Bronchial epithelial cell (primary cell): ENCODE data around the gene HOXA3. TPM values are rescaled to one million over a fixed set of nuclear protein-coding genes. Genes with fewer than 3 reads are reported as not detected.

ENCODE experiments used
- DNase-seq: peaks from one replicate; pipeline ENCODE4 v3.0.0-alpha.2; 2010; ENCODE audit warnings: low read depth
- FAIRE-seq: peaks from 2 replicates; lab custom pipeline; 2011; peaks lifted over from hg19 to GRCh38; lab: Jason Lieb, UNC
- H3K27me3 ChIP-seq: 2 replicates; pipeline ENCODE4 v1.5.1; 2011; ENCODE audit warnings: low read length; ENCODE audit not compliant: control insufficient read depth, insufficient read depth
- H3K36me3 ChIP-seq: 2 replicates; pipeline ENCODE4 v1.5.1; 2011; ENCODE audit warnings: low read length; ENCODE audit not compliant: control insufficient read depth, insufficient read depth
- H3K4me3 ChIP-seq: 2 replicates; pipeline ENCODE4 v1.5.1; 2011; ENCODE audit warnings: mild to moderate bottlenecking, low read depth, low read length, control low read depth
- CTCF ChIP-seq: IDR thresholded peaks from 2 replicates; pipeline ENCODE4 v1.5.1; 2011; ENCODE audit warnings: mild to moderate bottlenecking, moderate library complexity, low read length, control low read depth, inconsistent platforms; ENCODE audit not compliant: insufficient read depth, severe bottlenecking
- total RNA-seq: library from RNA; depleted of rRNA; stranded (reverse); fragments of >200 nt; gene quantifications from 2 replicates; pipeline ENCODE4 v1.2.1, GENCODE V29; 2014

Gene HOXA3
- total RNA-seq, 1 donor from 2014 or later: not detected

DNA sequence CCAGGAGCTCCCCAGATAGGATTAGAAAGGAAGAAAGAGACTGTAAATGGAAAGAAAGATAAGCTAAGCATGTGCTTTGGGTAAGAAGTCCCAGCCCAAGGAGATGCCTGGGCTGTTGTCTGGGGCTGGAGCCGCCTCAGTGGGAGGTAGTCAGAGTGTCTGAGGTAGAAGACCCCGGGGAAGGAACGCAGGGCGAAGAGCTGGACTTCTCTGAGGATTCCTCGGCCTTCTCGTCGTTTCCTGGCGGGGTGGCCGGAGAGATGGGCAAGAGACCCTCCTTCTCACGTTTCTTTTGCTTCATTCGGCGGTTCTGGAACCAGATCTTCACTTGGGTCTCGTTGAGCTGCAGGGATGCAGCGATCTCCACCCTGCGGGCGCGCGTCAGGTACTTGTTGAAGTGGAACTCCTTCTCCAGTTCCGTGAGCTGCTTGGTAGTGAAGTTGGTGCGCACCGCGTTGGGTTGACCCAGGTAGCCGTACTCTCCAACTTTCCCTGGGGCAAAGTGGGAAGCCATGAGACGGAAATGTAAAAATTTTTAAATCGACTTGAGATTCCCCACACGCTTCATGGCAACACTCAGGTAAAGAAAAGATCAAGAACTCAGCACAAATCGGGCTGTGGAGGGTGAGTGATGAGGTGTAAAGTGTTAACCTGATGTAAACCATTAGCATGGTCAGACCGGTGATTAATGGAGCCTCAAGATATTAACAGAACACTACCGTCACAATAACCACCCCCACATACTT lies 57.9 kb downstream of the HOXA3 start:
- no peaks in the 10 kb centered on the region for H3K36me3 ChIP-seq
- H3K4me3 ChIP-seq: no peak overlapping the region
- no peak for TF ChIP-seq CTCF
- no peak for DNase-seq
- FAIRE-seq: no peak
- peaks cover 33% of the 10 kb centered on the region for H3K27me3 ChIP-seq

DNA sequence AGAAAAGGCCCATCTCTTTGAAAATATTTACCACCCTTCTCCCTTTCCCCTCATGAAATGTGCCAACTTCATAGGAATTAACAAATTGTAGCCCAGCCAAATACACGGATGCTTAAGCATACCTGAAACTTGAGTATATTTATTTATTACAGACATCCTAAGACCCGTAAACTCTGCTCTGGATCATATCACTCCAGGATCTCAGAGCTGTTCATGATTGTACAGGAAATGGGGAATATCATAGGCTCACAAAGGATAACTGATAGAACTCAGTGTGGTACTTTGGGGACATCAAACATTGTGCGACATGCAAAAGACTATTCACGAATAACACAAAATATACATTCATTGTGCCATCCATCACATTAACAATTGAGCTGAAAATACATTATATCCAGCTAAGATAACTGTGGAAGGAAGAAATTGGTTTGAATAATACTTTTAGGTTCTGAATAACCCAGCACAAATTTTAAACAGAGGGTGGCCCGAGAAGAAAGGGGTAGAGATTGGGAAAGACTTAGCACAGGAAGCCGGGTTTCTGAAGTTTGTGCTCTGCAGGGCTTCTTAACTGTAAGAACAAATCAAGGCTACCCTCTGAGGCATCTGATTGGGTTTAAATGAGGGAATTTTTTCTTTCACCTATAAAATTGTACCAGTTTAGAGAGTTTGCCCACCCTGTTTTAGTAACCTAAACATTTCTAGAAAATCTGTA lies 59.0 kb downstream of the HOXA3 start:
- Histone ChIP-seq H3K4me3 (no peak overlapping the region), H3K36me3 (no peaks in the 10 kb centered on the region), H3K27me3 (peaks cover 31% of the 10 kb centered on the region)
- no peak for TF ChIP-seq CTCF
- no peak for FAIRE-seq
- no peak for DNase-seq

GRCh38 chr7:27092819-27093110 lies 59.6 kb downstream of the HOXA3 start:
- no peak for DNase-seq
- Histone ChIP-seq H3K27me3 (peaks cover 31% of the 10 kb centered on the region), H3K4me3 (no peak overlapping the region), H3K36me3 (no peaks in the 10 kb centered on the region)
- no peak for FAIRE-seq
- TF ChIP-seq CTCF: no peak

DNA sequence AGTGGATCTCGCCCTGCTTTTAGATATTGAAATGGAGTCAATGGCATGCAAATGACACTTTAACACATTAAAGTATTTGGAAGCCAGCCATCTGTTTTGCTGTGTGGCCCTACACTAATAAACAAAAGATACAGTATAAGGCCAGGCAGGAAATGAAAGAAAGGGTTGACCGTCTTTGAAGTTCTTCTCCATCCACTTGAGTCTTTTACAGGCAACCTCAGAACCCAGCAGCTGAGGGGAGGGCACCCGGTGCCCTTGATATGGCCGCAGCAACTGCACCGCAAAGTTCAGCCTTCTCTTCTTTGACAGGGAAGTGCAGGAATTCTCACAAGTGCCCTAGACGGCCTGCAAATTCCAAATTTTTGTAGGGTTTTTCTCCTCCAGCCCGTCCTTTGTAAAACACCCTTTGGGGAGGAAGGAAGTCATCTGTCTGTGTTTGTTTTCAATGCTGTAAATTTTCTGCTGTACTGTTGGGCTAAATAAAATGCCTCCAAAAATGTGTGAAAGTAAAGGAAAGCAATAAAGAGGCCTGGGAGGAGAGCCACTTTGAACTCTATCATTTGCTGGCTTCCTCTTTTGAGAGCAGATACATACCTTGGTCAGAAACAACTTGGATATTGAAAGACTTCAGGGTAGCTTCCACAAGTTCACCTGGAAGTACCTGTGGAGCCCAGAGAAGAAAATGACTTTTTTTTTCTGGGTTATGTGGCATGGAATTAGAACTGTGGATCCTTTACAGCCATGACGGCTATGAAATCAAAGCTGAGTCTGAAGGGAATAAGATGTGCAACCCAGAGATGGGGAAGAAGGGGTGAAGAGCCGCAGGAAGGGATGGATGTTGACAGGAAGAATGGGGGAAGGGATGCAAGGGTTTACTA lies 60.2 kb downstream of the HOXA3 start:
- no peak for TF ChIP-seq CTCF
- Histone ChIP-seq H3K4me3 (no peak overlapping the region), H3K27me3 (peaks cover 33% of the 10 kb centered on the region), H3K36me3 (no peaks in the 10 kb centered on the region)
- no peak for DNase-seq
- no peak for FAIRE-seq

GRCh38 chr7:27091105-27091504 lies 61.3 kb downstream of the HOXA3 start:
- TF ChIP-seq CTCF: no peak
- Histone ChIP-seq H3K36me3 (no peaks in the 10 kb centered on the region), H3K4me3 (no peak overlapping the region), H3K27me3 (peaks cover 33% of the 10 kb centered on the region)
- DNase-seq (no peak), FAIRE-seq (no peak)
